ENCODE data around the gene METTL25B. TPM values are rescaled to one million over a fixed set of nuclear protein-coding genes. Genes with fewer than 3 reads are reported as not detected.

The METTL25B gene
- total and polyA plus RNA-seq, 11 donors: 8.9 to 24.3 (median 15.5) TPM

- 84 to 89% (median 88%) methylated on average over 8 to 9 of the region's 9 CpGs for WGBS, 4 donors
- ATAC-seq (no peak), DNase-seq (peak in 1 of 5 donors; percentile 44)
- Histone ChIP-seq H3K27ac (peak overlapping the region in 1 of 12 donors; percentile 9), H3K4me3 (no peak overlapping the region), H3K4me1 (peaks cover 0 to 34% (median 19%) of the 10 kb centered on the region in 12 donors), H3K27me3 (peaks cover 0 to 5% (median 0%) of the 10 kb centered on the region in 9 donors), H3K9me3 (no peaks in the 10 kb centered on the region), H3K36me3 (peaks cover 0 to 6% (median 0%) of the 10 kb centered on the region in 9 donors)
- TF ChIP-seq CTCF (IDR thresholded peaks at IDR 0.05) (no peak), POLR2A (IDR thresholded peaks at IDR 0.05) (no peak)
- intact Hi-C loops (cut with DNase I): no loop called here
Measured at GRCh38 chr1:156711011-156711817, 17.1 kb upstream of the METTL25B start.

DNA sequence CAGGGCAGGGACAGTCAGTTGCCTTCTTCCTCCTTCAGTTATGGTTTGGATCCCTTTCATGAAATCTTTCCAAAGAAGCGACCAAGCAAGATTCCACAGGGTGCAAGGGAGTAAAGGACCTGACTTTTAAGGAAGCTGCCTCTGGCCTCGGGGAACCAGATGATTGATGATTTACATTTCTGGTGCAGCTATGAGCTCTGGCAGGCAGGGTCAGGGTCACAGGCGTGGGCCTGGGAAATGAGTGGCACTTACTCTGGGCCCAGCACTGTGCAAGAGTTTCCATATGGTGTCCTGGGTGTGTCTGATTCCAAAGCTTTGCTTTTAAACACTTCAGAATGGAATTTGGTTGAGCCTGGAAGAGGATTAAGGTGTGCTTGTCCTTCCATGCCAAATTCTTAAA is 15.6 kb upstream of the METTL25B start:
- ATAC-seq (no peak), DNase-seq (peak in 1 of 5 donors; percentile 23)
- Histone ChIP-seq H3K4me3 (no peak overlapping the region), H3K4me1 (peaks cover 0 to 22% (median 9%) of the 10 kb centered on the region in 12 donors), H3K9me3 (no peaks in the 10 kb centered on the region), H3K27me3 (no peaks in the 10 kb centered on the region), H3K27ac (no peak overlapping the region), H3K36me3 (peaks cover 0 to 6% (median 0%) of the 10 kb centered on the region in 9 donors)
- WGBS, 4 donors: 85 to 91% (median 86%) methylated on average over 3 of the region's 3 CpGs
- TF ChIP-seq POLR2A (IDR thresholded peaks at IDR 0.05) (no peak), CTCF (IDR thresholded peaks at IDR 0.05) (no peak)
- intact Hi-C loops (cut with DNase I): no loop called here

DNA sequence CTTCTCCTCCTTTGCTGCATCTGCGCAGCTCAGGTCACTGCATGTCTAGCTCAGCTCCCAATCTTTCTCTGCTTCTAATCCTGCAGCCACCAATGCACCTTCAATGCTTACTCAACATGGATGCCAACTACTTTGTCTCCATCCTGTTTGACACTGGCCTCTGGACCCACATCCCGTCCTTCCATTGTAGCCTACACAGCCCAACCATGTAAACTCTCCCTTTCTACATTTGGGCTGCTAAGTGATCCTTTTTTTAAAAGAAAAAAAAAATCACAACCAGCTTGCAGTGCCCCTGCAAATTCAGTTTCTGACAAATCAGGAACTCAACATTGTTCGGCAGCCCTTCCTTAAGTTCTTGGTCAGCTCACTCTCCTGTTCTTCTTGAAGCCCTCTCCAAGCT is 13.4 kb upstream of the METTL25B start:
- Histone ChIP-seq H3K4me1 (peaks cover 0 to 8% (median 4%) of the 10 kb centered on the region in 12 donors), H3K27ac (no peak overlapping the region), H3K9me3 (no peaks in the 10 kb centered on the region), H3K4me3 (no peak overlapping the region), H3K36me3 (peaks cover 0 to 10% (median 0%) of the 10 kb centered on the region in 9 donors), H3K27me3 (no peaks in the 10 kb centered on the region)
- 78 to 82% (median 80%) methylated on average over 3 of the region's 3 CpGs for WGBS, 4 donors
- DNase-seq: no peak
- TF ChIP-seq CTCF (IDR thresholded peaks at IDR 0.05) (no peak), POLR2A (IDR thresholded peaks at IDR 0.05) (no peak)
- intact Hi-C loops (cut with DNase I): no loop called here
- no peak for ATAC-seq

DNA sequence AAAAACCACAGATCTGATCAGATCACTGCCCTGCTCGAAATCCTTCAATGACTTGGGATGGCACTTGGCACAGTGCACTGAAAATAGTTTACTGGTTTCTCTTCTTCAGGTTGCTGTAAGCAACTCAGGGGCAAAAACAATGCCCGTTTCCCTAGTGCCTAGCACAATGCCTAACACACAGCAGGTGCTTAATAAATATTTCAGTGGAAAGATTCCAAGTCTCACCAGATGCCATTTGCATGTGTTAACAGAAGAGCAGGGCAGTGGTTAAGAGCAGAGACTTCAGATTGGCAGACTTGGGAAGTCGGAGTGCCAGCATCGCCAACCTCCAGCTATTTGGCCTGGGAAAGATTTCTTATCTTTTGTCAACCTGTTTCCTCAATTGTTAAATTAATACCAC is 10.9 kb upstream of the METTL25B start:
- Histone ChIP-seq H3K4me3 (no peak overlapping the region), H3K9me3 (no peaks in the 10 kb centered on the region), H3K27me3 (no peaks in the 10 kb centered on the region), H3K36me3 (peaks cover 0 to 31% (median 18%) of the 10 kb centered on the region in 9 donors), H3K27ac (no peak overlapping the region), H3K4me1 (no peaks in the 10 kb centered on the region)
- intact Hi-C loops (cut with DNase I): no loop called here
- peak in 1 of 5 donors; percentile 15 for DNase-seq
- ATAC-seq: no peak
- 70 to 82% (median 72%) methylated on average over 4 of the region's 4 CpGs for WGBS, 4 donors
- no peak for TF ChIP-seq POLR2A (IDR thresholded peaks at IDR 0.05)
- TF ChIP-seq CTCF (IDR thresholded peaks at IDR 0.05): no peak
